Activated CD8-positive, alpha-beta T cell treated with anti-CD3 and anti-CD28 coated beads for 36 hours (primary cell): ENCODE data around the gene ITSN1. TPM values are rescaled to one million over a fixed set of nuclear protein-coding genes. Genes with fewer than 3 reads are reported as not detected.

ENCODE experiments used
- ATAC-seq: fragments of 200-7000 bp; cut with Tn5 transposase; one replicate; pipeline ENCODE4 v1.10.0; 2021; ENCODE audit warnings: mild to moderate bottlenecking, moderate library complexity
- CTCF ChIA-PET: fragments of 350-600 bp; sonication (Branson Sonifier 250); formaldehyde crosslinking; loops from one replicate; lab custom pipeline; 2021; ENCODE audit warnings: antibody characterized with exemption; lab: Charles Lee
- POLR2A ChIA-PET: fragments of 350-600 bp; sonication (Branson Sonifier 250); formaldehyde crosslinking; loops from one replicate; lab custom pipeline; 2021; ENCODE audit warnings: antibody characterized with exemption; lab: Charles Lee
- DNase-seq: peaks from one replicate; pipeline ENCODE4 v3.0.0-alpha.2; 2020
- H3K27ac Mint-ChIP-seq: one replicate; pipeline ENCODE4 v1.8.0; 2021; ENCODE audit warnings: mild to moderate bottlenecking, mixed read lengths
- H3K27me3 Mint-ChIP-seq: one replicate; pipeline ENCODE4 v1.8.0; 2021; ENCODE audit warnings: mixed read lengths
- H3K36me3 Mint-ChIP-seq: one replicate; pipeline ENCODE4 v1.8.0; 2021; ENCODE audit warnings: low read depth, mixed read lengths
- H3K4me1 Mint-ChIP-seq: one replicate; pipeline ENCODE4 v1.8.0; 2021; ENCODE audit warnings: low read depth, mixed read lengths
- H3K4me3 Mint-ChIP-seq: one replicate; pipeline ENCODE4 v1.8.0; 2021; ENCODE audit warnings: mild to moderate bottlenecking, moderate library complexity, mixed read lengths
- H3K9me3 Mint-ChIP-seq: one replicate; pipeline ENCODE4 v1.8.0; 2021; ENCODE audit warnings: mixed read lengths
- CTCF ChIP-seq: fragments of 200-600 bp; IDR thresholded peaks from one replicate; pipeline ENCODE4 v1.8.0; 2022; ENCODE audit warnings: antibody characterized with exemption, mild to moderate bottlenecking
- intact Hi-C: fragments of 100-400 bp; cut with micrococcal nuclease; formaldehyde crosslinking; loops from one replicate; pipeline ENCODE4 v1.10.0; 2022
- total RNA-seq, 2 experiments: library from RNA; stranded (reverse); gene quantifications; one replicate each; pipeline ENCODE4 v1.2.3, GENCODE V29; 2021

ITSN1 gene
- total RNA-seq, 2 experiments from 2014 or later, result 4.4 to 4.7 TPM

GRCh38 chr21:33657124-33657820, 15.0 kb downstream of the ITSN1 start:
- H3K4me1 Mint-ChIP-seq, result peaks cover 2% of the 10 kb centered on the region
- H3K36me3 Mint-ChIP-seq, result no peaks in the 10 kb centered on the region
- no peak for TF ChIP-seq CTCF
- ChIA-PET CTCF (no interaction called here), POLR2A (no interaction called here)
- H3K4me3 Mint-ChIP-seq, result no peak overlapping the region
- DNase-seq (no peak), ATAC-seq (no peak)
- H3K9me3 Mint-ChIP-seq, result no peaks in the 10 kb centered on the region
- peaks cover 4% of the 10 kb centered on the region for H3K27me3 Mint-ChIP-seq
- intact Hi-C loops, result no loop called here
- H3K27ac Mint-ChIP-seq, result no peak overlapping the region

- peaks cover 4% of the 10 kb centered on the region for H3K27me3 Mint-ChIP-seq
- no peak for ATAC-seq
- no peak for DNase-seq
- no peak overlapping the region for H3K27ac Mint-ChIP-seq
- CTCF ChIA-PET, result no interaction called here
- intact Hi-C loops, result no loop called here
- POLR2A ChIA-PET, result no interaction called here
- H3K9me3 Mint-ChIP-seq, result no peaks in the 10 kb centered on the region
- no peaks in the 10 kb centered on the region for H3K36me3 Mint-ChIP-seq
- no peak overlapping the region for H3K4me3 Mint-ChIP-seq
- TF ChIP-seq CTCF, result no peak
- H3K4me1 Mint-ChIP-seq, result peaks cover 2% of the 10 kb centered on the region
These were observed 16.7 kb downstream of the ITSN1 start for GRCh38 chr21:33658919-33659567.

- H3K36me3 Mint-ChIP-seq, result no peaks in the 10 kb centered on the region
These were observed 17.3 kb downstream of the ITSN1 start for GRCh38 chr21:33659568-33659949.

GRCh38 chr21:33660406-33660805, 18.1 kb downstream of the ITSN1 start:
- Mint-ChIP-seq H3K27me3 (peaks cover 4% of the 10 kb centered on the region), H3K36me3 (no peaks in the 10 kb centered on the region), H3K4me3 (no peak overlapping the region), H3K27ac (no peak overlapping the region), H3K9me3 (no peaks in the 10 kb centered on the region), H3K4me1 (peaks cover 2% of the 10 kb centered on the region)
- DNase-seq (no peak), ATAC-seq (no peak)
- no peak for TF ChIP-seq CTCF
- CTCF ChIA-PET, result no interaction called here
- POLR2A ChIA-PET, result no interaction called here
- intact Hi-C loops, result no loop called here

More at GRCh38 chr21:33659568-33659949, 17.3 kb downstream of the ITSN1 start:
- Mint-ChIP-seq H3K27me3 (peaks cover 4% of the 10 kb centered on the region), H3K4me3 (no peak overlapping the region), H3K9me3 (no peaks in the 10 kb centered on the region), H3K4me1 (peaks cover 2% of the 10 kb centered on the region), H3K27ac (no peak overlapping the region)
- intact Hi-C loops, result no loop called here
- ChIA-PET POLR2A (no interaction called here), CTCF (no interaction called here)
- no peak for ATAC-seq
- DNase-seq, result no peak
- TF ChIP-seq CTCF, result no peak

- H3K27me3 Mint-ChIP-seq, result peaks cover 4% of the 10 kb centered on the region
- no peaks in the 10 kb centered on the region for H3K9me3 Mint-ChIP-seq
- TF ChIP-seq CTCF, result no peak
- intact Hi-C loops, result no loop called here
- ChIA-PET CTCF (no interaction called here), POLR2A (no interaction called here)
- peaks cover 2% of the 10 kb centered on the region for H3K4me1 Mint-ChIP-seq
- H3K27ac Mint-ChIP-seq, result no peak overlapping the region
- H3K4me3 Mint-ChIP-seq, result no peak overlapping the region
- ATAC-seq, result no peak
- no peaks in the 10 kb centered on the region for H3K36me3 Mint-ChIP-seq
- no peak for DNase-seq
These were observed 18.8 kb downstream of the ITSN1 start for GRCh38 chr21:33661146-33661545.
